8988T (cell line): ENCODE results near the gene C7orf33.
"Not testable (repeated sequence)": the region's sequence is repeated elsewhere in the genome, so short reads cannot be mapped to it uniquely, and the experiment has no call there.

Experiments
- DNase-seq: peaks from one replicate; pipeline ENCODE4 v3.0.0; 2011

C7orf33 gene

DNA sequence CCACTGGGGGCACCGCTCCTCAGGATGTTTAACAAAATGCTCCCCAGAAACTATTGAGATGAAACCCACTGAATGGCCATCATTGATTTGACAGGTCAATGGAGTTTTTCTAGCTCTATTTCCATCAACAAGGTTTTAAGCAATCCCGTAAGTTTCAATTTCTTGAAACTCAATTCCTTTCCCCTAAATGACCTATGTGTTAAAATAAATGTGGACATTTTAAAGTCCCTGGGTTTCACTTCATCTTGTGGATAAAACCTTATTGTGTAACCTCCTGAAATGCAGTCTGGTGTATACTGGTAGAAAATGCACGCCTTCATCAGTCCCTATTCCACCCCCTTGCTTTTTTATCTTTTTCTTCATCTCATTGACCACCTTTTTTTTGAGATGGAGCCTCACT lies 8.9 kb upstream of the C7orf33 start:
- no peak for DNase-seq

DNA sequence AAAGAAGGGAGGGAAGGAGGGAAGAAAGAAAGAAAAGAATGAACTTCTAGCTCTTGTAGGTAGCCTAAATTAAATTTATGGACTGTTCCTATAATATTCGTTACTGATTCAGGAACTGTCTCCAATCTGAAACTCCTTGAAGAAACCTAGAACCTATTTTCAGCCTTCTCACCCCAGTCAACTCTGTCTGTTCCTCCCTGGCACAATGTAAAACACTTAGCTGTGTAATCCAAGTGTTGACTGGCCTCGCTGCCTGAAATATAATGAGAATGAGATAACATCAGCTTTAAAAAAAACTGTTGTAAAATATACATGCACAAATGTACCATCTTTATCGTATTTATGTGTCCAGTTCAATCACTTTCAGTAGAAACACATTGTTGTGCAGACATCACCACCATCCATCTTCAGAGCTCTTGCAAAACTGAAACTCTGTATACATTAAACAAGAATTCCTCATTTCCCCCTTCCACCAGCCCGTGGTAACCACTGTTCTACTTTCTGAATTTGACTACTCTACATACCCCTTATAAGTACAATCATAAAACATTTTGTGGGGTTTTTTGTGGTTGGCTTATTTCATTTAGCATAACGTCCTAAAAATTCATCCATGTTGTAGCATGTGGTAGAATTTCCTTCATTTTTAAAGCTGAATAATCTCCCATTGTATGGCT lies 6.3 kb upstream of the C7orf33 start:
- DNase-seq: no peak

DNA sequence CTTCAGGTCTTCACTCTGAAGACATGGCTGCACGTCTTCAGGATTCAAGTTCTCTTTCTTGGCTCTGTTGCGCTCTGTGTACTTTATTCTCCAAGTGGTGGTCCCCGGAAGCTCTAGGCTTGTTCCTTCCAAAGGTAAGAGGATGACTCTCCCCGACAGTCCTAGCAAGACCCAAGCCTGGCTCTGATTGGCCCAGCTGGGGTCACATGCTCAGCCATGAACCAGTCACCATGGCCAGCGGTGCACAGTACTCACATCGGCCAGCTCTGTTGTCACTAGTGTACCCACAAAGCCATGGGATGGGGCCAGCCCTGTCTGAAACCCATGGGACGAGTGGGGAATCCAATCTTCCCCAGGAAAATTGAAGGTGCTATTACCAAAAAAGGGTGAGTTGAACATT lies 5.2 kb upstream of the C7orf33 start:
- DNase-seq: no peak

DNA sequence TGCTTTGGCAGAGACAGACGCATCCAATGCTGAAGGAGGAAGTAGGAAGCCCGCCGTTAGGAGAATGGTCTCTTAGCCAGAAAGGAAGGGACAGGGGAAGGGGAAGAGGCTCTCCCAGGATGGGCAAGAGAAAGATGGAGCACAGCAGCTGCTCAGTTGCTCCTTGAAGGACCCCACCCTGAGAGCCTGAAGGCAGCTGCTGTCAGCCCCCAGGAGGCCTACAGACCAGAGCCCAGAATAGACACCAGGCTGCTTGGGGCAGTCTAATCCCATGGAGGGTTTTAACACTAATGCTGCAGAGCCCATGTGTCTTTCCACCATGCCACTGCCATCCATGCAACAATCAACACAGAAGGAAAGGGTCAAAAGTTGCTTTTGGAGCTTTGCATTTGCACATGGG lies 3.5 kb upstream of the C7orf33 start:
- DNase-seq: no peak

DNA sequence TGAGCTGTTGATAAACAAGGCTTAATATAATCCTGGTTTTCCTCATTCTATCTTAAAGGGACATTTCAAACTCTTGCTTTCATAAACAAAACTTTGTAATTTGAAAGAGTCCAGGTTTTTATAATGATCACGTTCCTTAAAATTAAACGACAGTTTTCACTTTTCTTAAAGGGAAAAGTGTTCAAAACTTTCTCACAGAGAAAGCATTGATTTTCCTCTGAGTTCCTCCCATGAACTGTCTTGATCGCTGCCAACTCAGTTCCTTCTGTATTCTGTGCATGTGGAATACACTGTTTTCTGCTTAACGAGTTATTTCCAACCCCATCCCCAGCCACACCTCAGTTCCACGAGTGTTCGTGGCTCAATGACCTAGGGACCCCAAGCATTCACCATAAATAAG lies 2.4 kb upstream of the C7orf33 start:
- no peak for DNase-seq

DNA sequence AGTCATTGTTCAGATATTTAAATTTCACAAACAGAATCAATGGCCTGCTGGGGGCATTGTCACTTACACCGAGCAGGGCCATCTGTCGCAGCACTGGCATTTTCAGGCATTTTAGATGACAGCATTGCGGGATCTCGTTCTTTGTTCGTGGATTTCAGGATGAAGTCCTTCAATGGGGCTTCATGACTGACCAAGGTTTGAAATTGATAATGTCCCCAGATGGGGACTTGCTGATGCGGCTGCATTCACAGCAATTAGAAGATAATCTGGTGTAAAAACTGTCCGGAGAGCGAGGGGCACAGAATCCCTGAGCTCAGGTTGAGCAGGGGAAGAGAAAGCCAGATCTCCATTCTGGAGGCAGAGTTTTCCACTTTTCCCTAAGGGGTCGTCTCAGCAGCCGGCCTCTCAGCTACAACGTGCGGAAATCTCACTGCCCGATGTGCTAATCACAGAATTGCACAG lies 1.9 kb upstream of the C7orf33 start:
- no peak for DNase-seq

DNA sequence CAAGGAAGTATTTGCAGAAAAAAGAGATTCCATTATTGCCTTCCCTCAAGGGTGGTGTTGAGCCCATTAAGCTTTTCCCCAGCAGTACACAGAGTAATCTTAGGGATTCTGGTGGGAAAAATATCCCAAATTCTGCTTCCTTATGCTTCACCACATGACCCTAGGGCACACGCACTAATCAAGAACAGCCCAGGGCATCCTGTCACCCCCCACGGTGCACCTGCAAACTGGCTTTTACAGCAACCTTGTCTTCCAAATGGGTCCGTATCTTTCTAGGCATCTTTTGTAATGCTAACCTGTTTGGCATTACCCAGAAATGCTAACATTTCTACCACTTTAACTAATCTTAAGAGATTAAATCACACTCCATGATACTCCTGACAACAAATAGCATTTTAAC lies 926 bp upstream of the C7orf33 start:
- no peak for DNase-seq

DNA sequence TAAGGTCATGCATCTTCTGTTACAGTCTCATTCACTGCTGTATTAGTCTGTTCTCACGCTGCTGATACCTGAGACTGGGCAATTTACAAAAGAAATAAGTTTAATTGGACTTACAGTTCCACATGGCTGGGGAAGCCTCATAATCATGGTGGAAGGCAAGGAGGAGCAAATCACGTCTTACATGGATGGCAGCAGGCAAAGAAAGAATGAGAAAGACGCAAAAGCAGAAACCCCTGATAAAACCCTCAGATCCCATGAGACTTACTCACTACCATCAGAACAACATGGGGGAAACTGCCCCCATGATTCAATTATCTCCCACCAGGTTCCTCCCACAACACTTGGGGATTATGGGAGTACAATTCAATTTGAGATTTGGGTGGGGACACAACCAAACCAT lies 5.8 kb downstream of the C7orf33 start:
- not testable (repeated sequence) for DNase-seq

DNA sequence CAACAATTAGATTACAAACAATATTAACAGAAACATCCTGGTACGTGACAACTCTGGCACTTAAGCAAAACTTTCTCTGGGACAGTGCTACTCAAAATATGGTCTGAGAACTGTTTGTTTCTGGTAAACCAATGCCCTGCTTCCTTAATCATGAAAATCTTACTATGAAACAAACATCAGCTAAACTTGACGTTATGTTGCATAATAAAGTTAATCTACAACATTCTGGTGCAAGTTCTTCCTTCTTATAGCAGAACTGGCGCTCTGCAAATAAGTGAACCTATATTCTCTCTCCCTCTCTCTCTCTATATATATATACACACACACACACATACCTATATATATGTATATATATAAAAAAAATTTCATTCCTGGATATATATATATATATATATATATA lies 7.8 kb downstream of the C7orf33 start:
- DNase-seq: no peak

DNA sequence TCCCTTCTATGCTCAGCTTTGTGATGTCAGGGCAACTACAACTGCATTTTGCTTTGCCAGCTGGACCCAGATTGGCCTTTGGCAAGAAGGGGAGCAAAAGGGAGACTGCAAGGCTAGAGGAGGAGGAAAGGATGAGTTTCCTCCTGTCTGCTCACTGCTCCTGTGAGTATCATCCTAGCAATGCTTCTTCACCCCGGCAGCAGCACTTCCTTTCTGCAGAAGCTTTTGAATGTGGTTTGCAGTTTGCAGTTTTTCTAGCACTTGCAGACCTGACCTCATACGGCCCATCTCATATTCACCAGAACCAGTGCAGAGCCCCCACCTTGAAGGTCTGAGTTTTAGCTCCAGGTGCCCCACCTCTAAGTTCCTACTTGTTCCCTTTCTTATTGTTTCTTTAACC lies 14.8 kb downstream of the C7orf33 start:
- no peak for DNase-seq

DNA sequence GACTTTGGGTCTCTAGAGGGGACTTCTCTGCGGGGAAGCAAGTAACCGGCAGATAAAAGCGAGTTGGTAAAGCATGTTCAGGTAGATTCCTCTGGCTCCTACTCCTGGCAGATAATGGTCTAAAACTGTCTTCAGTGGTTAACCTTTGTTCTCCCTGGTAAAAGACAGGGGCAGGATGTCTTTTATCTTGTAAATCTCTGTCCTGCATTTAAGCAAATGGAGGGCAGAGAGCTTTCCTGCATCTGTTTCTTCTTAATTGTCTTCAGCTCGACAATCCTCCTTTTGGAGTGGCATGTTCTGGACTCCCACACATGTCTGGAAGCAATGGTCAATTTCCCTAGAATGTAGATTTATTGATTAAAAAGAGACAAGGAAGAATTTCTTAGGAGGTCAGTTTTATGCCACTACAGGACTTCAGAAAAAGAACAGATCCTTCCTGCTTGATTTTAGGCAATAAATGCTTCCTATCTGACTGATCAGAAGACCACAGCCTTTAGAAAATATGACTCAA lies 16.6 kb downstream of the C7orf33 start:
- no peak for DNase-seq

DNA sequence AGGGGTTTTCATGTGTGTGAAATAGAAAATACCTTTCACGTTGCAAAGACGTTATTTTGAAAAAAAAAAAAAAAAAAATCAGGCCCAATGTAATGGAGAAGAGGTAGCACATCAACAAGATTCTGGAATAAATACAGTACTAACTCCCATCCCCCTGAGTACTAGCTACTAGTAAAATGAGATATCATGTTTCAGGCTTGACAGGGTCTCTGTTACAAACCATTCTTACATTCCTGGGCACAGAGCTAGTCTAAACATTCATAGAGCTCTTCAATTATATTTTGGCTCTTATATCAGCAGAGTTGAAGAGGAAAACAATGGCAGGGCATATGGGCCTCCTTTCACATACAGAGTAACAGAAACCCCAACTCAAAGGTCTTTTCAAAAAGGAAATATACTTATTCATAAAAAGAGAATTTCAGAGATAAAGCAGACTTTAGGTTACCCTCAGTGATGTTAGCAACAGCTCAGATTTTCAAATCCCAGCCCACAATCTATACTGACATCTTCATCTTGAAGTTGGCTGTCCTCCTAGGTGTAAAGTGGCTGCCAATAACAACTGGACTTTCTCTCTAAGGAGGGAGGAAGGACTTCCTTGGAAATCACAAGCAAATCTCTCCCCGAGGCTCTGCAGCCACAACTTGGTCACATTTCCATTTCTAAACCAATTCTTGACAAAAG lies 18.6 kb downstream of the C7orf33 start:
- no peak for DNase-seq

DNA sequence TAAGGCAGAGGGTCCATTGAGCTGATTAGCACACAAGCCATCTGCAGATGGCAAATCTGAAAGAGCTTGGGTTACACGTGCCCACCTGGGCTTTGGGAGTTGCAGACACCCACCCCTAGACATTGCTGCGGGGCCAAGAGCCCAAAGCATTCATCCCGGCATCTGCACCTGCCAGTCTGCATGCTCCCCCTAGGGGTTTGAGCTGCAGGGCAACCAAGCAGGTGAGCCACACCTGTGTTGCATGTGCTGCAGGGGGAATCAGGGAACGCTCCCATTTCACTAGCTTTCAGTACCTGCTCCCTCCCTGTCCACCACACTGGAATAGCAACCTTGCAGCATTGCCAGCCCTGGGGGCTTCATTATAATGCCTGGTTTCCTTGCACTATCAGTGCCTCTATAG lies 21.1 kb downstream of the C7orf33 start:
- DNase-seq: no peak

DNA sequence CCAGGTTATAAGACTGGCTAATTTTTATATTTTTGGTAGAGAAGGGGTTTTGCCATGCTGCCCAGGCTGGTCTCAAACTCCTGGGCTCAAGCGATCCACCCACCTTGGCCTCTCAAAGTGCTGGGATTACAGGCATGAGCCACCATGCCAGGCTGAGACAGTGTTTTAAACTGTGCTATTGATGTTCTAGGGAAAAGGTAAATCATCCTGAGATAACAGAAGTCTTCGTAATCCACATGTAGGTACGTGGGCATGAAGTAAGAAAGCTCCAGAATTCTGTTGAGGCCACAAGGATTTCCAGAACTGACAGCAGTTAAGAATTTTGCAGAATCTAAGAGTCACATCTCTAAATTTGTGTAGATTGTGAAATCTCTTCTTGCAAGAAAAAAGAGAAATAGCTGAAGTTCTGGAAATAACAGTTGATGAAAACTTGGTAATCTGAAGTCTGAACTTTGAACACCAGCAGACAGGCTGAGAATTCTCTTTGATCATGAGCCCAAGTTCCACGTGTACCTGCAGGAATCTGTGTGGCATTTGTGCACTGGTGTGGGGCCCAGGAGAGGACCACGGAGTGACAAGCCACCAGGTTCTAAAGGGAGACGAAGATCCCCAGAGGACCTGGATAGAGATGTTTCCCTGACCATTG lies 24.6 kb downstream of the C7orf33 start:
- no peak for DNase-seq

DNA sequence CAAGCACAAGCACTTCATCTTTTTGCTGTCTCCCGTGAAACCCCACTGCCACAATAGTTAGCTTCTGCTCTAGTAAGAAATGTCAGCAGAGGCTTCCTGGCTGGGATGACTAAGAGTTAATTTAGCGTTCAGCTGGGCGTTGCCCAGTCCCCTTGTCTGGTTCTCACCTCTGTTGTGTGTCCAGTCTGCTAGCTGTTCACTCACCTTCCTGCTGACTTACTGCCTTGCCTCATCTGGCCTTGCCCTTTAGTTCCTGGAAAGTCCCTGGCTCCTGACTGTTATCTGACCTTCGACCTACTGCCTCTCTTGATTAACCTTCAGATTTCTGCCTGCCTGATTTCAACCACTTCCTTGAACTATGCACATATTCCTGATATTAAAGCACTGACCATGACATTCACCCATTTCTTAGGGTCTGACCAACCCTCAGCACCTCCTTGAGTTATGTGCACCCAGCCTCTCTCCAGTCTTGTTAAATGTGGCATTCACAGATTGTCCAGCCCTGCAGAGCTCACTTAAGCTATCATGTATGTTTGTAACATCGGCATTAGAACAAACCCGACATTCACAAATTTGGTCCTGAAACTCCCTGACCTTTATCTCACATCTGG lies 30.3 kb downstream of the C7orf33 start:
- no peak for DNase-seq

DNA sequence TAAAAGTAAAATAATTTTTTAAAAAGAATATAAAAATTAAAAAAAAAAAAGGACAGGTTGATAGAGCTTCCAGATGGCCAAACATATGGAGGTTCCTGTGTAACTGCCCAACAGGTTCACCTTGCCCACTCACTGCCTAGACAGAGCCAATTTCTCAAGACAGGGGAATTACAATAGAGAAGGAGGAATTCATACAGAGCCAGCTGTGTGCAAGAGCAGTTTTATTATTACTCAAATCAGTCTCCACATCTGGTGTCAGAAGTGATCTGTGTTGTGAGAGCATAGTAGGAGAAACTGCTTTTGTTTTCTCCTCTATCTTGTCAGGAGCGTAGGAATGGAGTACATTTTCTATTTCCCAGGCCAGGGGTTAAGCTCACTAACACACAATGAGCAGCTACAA lies 31.0 kb downstream of the C7orf33 start:
- DNase-seq: no peak

DNA sequence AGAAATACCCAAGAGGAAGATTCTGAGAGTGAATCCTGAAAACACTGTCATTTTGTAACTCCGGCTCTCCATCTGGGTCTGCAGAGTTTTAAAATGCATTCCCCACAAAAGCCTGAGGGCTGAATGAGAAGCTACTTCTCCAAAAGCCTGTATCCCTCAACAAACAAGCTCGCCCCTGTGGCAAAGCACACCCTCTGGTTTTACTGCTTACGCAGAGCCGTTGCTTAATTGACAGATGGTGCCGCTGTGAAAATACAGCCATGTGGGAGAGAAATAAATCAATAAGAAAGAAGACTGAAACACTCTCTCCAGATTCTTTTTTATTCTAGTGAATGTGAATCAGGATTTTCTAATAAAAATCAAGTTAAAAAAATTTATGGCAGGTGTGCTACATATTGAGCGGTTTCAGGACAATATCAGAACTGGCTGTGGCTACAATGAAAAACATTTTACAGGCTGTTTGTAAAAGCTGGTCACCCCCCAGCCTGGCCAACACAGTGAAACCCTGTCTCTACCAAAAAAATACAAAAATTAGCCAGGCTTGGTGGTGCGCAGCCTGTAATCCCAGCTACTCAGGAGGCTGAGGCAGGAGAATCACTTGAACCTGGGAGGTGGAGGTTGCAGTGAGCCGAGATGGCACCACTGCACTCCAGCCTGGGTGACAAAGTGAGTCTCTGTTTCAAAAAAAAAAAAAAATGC lies 32.5 kb downstream of the C7orf33 start:
- no peak for DNase-seq

DNA sequence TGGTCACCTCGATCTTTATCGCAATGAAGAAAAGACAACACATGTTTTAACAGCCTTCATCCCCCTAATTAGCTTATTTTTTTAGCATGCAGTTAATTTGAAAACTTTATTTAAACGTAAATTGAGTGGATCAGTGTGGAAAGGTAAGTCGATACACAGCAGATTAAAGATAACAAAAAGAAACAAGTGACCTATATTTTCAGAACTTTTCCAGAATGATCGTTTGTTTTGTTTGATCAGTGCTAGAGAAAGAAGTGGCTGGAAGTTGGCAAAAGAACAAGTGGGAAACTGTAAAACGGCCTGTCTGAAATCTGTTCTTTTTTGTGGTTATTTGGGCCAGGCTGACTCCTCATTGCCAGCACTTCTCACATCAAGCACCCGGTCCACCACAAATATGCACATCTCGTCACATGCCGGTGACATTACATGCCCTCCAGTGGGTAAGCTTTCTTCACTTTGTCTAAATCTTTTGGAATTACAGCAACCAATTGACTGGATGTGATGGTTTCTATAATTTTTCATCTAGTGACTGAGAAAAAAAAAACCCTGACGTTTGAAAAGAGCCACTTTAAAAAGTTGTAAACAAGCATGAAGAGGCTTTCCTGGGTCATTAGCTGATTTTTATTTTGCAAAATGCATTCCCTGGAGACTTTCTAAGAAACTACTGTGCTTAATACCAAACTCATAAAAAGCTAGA lies 33.2 kb downstream of the C7orf33 start:
- no peak for DNase-seq

DNA sequence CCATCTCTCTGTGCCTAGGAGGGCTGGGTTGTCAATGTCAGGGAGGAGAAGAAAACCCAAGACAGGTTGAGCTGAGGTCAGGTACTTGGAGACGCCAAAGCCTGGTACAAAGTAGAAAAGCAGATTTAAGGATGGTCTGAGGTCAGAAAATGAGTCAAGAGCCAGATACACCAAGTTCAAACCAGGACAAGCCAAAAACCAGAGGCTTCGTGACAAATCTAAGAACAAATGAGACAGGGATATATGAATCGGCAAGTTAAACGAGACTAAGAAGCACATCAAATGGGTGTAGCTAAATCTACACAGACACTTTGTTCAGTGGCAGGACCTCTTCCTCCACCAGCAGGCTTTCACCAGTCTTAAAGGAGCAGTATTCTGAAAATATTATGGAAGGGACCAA lies 34.2 kb downstream of the C7orf33 start:
- DNase-seq: no peak

DNA sequence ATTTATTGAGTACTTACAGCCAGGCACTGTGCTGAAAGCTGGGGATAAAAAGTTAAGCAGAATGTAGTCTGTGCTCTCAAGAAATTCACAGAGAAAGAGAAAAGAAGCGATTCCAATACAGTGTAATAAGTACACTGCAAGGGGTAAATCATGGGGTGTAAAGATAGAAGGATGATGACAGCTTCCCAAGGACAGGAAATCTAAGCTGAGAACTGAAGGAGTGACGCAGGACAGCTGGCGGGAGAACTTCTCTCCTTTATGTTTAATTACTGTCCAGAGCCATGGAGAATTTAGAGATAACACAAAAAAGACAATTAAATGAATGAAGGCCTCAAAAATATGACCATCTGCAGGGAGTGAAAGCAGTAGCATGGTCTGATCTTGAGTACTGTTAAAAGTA lies 34.8 kb downstream of the C7orf33 start:
- no peak for DNase-seq

DNA sequence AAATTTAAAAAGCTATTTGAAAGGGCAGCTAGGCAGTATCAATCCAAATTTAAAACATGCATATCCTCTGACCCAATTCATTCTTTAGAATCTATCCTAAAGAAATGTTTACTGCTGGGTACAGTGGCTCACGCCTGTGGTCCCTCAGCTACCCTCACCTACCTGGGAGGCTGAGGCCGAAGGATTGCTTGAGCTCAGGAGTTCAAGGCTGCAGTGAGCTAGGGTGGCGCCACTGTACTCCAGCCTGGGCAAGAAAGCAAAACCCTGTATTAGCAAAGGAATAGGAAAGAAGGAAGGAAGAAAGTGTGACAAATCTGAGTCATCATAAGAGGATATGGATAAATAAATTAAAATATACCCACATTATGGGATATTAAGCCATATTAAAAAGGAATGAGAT lies 36.3 kb downstream of the C7orf33 start:
- no peak for DNase-seq

DNA sequence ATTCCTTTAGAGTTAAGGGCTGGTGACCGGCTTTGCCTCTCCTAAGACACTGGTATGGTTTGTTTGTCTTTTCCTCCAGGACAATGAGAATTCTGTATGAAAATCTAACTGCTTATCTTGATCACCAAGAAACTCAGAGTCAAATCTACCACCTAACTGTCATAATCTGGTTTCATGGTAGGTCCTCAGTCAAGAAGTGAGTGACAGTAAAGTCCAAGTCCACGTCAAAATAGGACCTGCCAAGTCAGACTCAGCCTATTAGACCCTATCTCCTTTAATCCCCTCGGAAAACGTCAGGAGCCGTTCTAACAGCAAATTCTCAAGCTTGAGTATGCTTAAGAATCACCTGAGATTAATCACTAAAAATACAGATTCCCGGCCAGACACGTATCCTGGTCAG lies 37.4 kb downstream of the C7orf33 start:
- no peak for DNase-seq

DNA sequence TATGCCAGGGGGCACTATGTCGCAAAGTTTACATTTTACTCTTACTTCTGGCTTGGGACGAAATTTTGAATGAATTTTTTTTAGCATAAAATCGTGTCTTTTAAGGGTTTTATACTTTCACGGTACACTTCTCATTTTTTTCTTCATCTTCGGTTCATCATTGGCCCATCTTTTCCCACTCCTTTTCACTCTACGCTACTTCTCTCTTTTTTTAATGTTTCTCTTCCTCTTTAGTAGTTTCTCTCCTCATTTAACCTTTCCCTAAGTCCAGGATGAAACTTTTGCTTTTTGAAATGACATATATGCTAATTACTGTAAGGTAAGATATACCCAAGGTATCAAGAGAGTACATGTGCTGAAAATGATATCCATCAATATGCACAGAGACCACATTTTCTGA lies 39.5 kb downstream of the C7orf33 start:
- no peak for DNase-seq
